Measurements from ENCODE around the gene TNIP2. TPM values are rescaled to one million over a fixed set of nuclear protein-coding genes. Genes with fewer than 3 reads are reported as not detected.
"Not testable (repeated sequence)": the region's sequence is repeated elsewhere in the genome, so short reads cannot be mapped to it uniquely, and the experiment has no call there.

The TNIP2 gene
- total and polyA plus RNA-seq, 2 of the 8 experiments (the other 6 are each of a cell fraction or from before 2014, with no cell fraction given), result 23.7 to 37.7 TPM

DNA sequence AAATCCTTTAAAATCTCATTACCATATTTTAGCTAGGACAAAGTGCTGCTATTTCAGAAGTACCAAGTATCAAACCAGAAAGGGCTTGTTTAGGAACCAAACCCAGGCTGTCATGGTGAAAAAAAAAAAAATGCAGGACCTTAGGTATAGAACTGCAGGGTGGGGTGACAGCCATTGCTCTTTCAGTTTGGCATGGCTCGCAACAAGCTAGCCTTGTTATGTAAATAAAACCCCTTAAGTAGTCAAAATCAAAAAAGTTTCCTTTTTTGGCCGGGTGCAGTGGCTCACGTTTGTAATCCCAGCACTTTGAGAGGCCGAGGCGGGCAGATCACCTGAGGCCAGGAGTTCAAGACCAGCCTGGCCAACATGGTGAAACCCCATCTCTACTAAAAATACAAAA, 24.5 kb upstream of the TNIP2 start:
- not testable (repeated sequence) for H2BK12ac ChIP-seq (ENCODE audit: low read depth, low read length); H3K4ac ChIP-seq (replicated peaks; ENCODE audit: insufficient read length, low read depth, low read length); H3K36me3 ChIP-seq (ENCODE audit: control insufficient read depth in 2 of 4, insufficient read depth in 4 of 4, low read length in 3 of 4); H3K23ac ChIP-seq (ENCODE audit: insufficient read length); DNase-seq (ENCODE audit: low read depth in 1 of 2, low spot score in 2 of 2); H3K4me2 ChIP-seq (ENCODE audit: insufficient read depth in 1 of 2, low read depth in 2 of 2, low read length in 2 of 2); H3K23me2 ChIP-seq (ENCODE audit: low read depth, low read length); H3K18ac ChIP-seq (ENCODE audit: extremely low read depth, low read length); H3K9ac ChIP-seq (replicated peaks in 1 of 4; ENCODE audit: extremely low read depth in 1 of 4, low read depth in 3 of 4, low read length in 3 of 4); H4K5ac ChIP-seq (ENCODE audit: insufficient read length, low read depth, low read length); H3K79me1 ChIP-seq (ENCODE audit: low read depth, low read length); H3K79me2 ChIP-seq (ENCODE audit: control insufficient read depth in 1 of 2, insufficient read depth in 2 of 2, low read length in 2 of 2); FAIRE-seq; H3K27ac ChIP-seq (ENCODE audit: low read depth, low read length); H2AK5ac ChIP-seq (ENCODE audit: low read depth, low read length); H2BK20ac ChIP-seq (ENCODE audit: low read length); H3K4me1 ChIP-seq (replicated peaks in 1 of 4; ENCODE audit: control insufficient read depth in 3 of 4, insufficient read depth in 4 of 4, low read length in 3 of 4); H3K9me3 ChIP-seq (ENCODE audit: insufficient read depth in 2 of 2, low read depth in 1 of 2, low read length in 1 of 2); H2AFZ ChIP-seq (ENCODE audit: low read length); H3K4me3 ChIP-seq (ENCODE audit: extremely low read depth in 1 of 4, insufficient read depth in 2 of 4, low read depth in 3 of 4, low read length in 4 of 4); H4K20me1 ChIP-seq (replicated peaks in 1 of 2; ENCODE audit: control insufficient read depth in 1 of 2, insufficient read depth in 2 of 2, low read length in 2 of 2); H3K14ac ChIP-seq (ENCODE audit: insufficient read length); H3K27me3 ChIP-seq (replicated peaks in 1 of 4; ENCODE audit: control insufficient read depth in 3 of 4, extremely low read depth in 1 of 4, insufficient read depth in 3 of 4, low read length in 3 of 4); H3K56ac ChIP-seq (replicated peaks; ENCODE audit: insufficient read length, low read depth, low read length); H2BK15ac ChIP-seq (ENCODE audit: low read length); H2BK120ac ChIP-seq (replicated peaks; ENCODE audit: low read depth, low read length); H4K91ac ChIP-seq (replicated peaks; ENCODE audit: insufficient read length, low read length); H2BK5ac ChIP-seq (ENCODE audit: low read depth, low read length); H4K8ac ChIP-seq (ENCODE audit: extremely low read depth, insufficient read depth, low read length)
- POLR2A ChIA-PET (ENCODE audit: partially characterized antibody), result interaction anchor here (0.6 to 1.3 kb wide), 5 partner anchors 11 to 85 kb away, joined by 3 to 4 read pairs (median 3); no protein-coding TSS in a partner anchor
- TF ChIP-seq YY1 (IDR thresholded peaks at IDR 0.05; ENCODE audit: low read depth, low read length) (peak; percentile 37; the same call in 1 of the 2 replicates), SRF (IDR thresholded peaks at IDR 0.05; ENCODE audit: low read depth, low read length) (peak; percentile 37; the same call in 1 of the 2 replicates)
- WGBS, 2 experiments (ENCODE audit: extremely low coverage in 1 of 2, insufficient coverage in 1 of 2, insufficient read length in 1 of 2, insufficient replicate concordance in 2 of 2, low coverage in 1 of 2, low lambda C conversion rate in 2 of 2, missing lambda C conversion rate in 1 of 2), result 70% methylated on average over 5 of the region's 5 CpGs; no CpG with 5 or more reads in 1 of the 2 experiments
- CTCF ChIA-PET (ENCODE audit: partially characterized antibody), result interaction anchor here (1.3 kb wide), 1 partner anchor 20 kb away, joined by 3 read pairs; no protein-coding TSS in a partner anchor
